ENCODE data around the gene CCDC85B. TPM values are rescaled to one million over a fixed set of nuclear protein-coding genes. Genes with fewer than 3 reads are reported as not detected.
A peak's percentile ranks its signal among the peaks of the same experiment; 100 is the strongest.

Gene CCDC85B
- total RNA-seq, 4 donors from 2014 or later = 44.9 to 61.0 (median 53.1) TPM

DNA sequence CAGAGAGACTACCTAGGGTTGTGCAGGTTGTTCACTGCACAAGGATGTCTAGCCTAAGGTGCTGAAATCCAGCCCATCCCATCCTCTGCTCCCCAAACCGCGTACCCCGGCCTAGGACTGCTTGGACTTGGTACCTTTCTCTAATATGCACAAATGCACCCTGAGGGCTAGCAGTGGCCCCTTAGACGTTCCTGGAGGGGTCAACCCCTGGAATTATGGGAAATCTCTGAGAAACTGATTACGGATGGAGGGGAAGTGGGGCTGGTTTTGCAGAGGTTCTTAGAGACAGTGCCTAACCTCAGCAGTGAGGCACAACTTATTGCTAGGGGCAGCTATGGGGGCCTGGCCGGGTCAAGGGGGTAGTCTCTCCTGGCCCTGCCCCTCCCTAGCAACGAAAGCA, 25.9 kb downstream of the CCDC85B start:
- no peak for DNase-seq (ENCODE audit: low spot score in 2 of 2)
- no peak for TF ChIP-seq POLR2A (IDR thresholded peaks at IDR 0.05)
- TF ChIP-seq, protein P1, sequence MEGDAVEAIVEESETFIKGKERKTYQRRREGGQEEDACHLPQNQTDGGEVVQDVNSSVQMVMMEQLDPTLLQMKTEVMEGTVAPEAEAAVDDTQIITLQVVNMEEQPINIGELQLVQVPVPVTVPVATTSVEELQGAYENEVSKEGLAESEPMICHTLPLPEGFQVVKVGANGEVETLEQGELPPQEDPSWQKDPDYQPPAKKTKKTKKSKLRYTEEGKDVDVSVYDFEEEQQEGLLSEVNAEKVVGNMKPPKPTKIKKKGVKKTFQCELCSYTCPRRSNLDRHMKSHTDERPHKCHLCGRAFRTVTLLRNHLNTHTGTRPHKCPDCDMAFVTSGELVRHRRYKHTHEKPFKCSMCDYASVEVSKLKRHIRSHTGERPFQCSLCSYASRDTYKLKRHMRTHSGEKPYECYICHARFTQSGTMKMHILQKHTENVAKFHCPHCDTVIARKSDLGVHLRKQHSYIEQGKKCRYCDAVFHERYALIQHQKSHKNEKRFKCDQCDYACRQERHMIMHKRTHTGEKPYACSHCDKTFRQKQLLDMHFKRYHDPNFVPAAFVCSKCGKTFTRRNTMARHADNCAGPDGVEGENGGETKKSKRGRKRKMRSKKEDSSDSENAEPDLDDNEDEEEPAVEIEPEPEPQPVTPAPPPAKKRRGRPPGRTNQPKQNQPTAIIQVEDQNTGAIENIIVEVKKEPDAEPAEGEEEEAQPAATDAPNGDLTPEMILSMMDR (IDR thresholded peaks at IDR 0.05) = no peak

DNA sequence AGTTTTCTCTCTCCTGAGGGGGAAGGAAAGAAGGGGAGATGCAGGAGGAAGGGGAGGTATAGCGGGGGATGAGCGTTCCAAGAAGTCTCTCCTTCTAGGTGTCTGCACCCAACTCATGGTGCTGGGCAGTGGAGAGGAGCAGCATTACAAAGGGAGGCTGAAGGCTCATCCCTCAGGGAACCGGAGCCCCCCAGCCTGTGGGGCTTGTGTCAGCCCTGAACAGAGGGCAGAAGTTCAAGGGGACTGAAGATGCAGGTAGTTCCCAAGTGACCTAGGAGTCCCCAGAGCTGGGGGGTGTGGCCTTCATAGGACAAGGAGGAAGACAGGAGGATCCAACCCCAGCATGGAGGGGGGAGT, 26.6 kb downstream of the CCDC85B start:
- WGBS, 2 donors = 83 to 85% methylated on average over 3 of the region's 3 CpGs
- H3K4me3 ChIP-seq (ENCODE audit: low read depth, poor library complexity, severe bottlenecking) = no peak overlapping the region
- no peak for DNase-seq (ENCODE audit: low spot score in 2 of 2)
- no peak for TF ChIP-seq POLR2A (IDR thresholded peaks at IDR 0.05)
- TF ChIP-seq, protein P1 (IDR thresholded peaks at IDR 0.05) = no peak
- intact Hi-C loops (cut with DNase I; ENCODE audit: low total_unique reads) = no loop called here

More for the DNA sequence above, 25.9 kb downstream of the CCDC85B start:
- WGBS, 2 donors = 50 to 53% methylated on average over 7 of the region's 7 CpGs
- no peak overlapping the region for H3K4me3 ChIP-seq (ENCODE audit: low read depth, poor library complexity, severe bottlenecking)
- intact Hi-C loops (cut with DNase I; ENCODE audit: low total_unique reads) = no loop called here

DNA sequence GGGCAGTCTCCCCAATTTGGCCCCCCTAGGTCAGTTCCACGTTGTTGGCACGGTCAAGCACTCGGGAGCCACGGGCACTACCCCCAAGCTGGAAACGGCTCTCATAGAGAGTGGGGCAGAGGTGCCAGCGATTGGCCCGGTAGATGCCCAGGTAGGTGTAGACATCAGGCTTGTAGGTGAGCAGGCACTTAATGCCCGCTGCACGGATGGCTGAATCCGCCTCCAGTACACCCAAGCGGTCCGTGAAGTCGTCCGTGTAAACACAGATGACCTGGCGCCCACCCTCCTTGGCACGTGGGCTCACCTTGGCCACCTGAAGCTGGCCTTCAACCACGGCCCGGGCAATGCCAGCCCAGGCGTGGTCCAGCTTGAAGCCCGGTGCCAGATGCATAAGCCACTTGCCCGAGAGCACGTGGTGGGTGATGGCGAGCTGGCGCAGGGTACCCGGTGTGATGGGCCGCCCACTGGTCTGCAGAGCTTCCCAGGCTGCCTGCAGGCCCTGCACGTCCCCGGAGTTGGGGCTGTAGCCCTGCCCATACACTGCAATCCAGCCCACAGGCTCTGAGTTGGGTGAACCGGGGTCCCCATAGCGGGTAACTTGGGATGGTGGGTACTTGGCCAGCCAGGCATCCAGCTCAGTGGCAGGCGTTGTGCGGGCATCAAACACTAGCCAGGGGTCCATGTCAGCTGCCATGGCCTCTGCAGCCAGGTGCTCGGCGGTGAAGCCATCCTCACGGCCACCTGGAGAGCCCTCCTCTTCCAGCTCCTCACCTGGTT, 27.1 kb downstream of the CCDC85B start:
- no peak for DNase-seq (ENCODE audit: low spot score in 2 of 2)
- WGBS, 2 donors = 61 to 68% methylated on average over 26 to 34 of the region's 35 CpGs
- intact Hi-C loops (cut with DNase I; ENCODE audit: low total_unique reads) = no loop called here
- TF ChIP-seq, protein P1 (IDR thresholded peaks at IDR 0.05) = no peak
- TF ChIP-seq POLR2A (IDR thresholded peaks at IDR 0.05) = no peak
- peak overlapping the region; percentile 79 for H3K4me3 ChIP-seq (ENCODE audit: low read depth, poor library complexity, severe bottlenecking)

DNA sequence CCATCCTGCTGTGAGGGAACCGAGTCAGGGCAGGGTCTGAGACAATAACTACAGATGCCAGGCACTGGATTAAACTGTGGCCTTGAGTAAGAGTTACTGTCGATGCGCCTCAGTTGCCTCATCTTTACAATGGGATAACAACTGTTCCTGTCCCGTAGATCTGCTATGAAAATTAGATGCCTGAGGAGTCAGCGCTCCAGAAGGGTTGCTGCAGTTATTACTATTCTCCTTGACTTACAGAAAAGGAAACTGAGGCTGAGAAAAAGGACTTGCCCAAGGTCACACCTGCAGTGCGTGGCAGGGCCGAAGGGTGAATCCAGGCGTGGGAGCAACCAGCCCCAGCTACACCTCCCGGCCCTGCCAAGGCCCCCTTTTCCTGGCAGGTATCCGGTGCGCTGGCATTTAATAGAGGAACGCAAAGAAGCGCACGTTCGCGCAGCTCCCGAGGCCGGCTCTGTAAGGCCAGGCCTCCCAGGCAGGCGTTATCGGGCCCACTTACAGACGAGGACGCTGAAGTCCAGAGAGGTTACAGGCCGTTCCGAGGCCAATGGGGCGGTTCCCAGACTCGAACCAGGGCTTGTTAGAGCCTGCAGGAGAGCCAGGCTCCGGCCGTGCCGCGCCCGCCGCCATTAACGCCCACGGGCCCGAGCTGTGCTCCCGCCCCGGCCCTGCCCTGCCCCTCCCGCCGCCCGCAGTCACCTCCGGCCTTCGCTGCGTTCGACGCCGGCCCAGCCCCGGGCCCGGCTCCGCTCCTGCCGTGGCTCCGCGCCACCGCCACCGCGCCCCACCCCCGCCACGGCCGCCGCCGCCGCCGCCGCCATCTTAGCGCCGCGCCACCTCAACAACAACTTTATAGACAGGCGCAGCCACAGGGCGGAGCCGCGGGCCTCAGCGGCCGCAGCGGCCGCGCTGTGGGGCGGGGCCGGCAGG, 28.0 kb downstream of the CCDC85B start, which contains the start of gene C11orf68:
Gene C11orf68, minus strand, starts transcription at position 852 of the 930 bp plus-strand sequence. Its CDS starts 31 bp downstream, at position 821.
- TF ChIP-seq POLR2A (IDR thresholded peaks at IDR 0.05) = no peak
- TF ChIP-seq, protein P1 (IDR thresholded peaks at IDR 0.05) = no peak
- peak within 1 kb of the TSS; percentile 80 for H3K4me3 ChIP-seq (ENCODE audit: low read depth, poor library complexity, severe bottlenecking)
- intact Hi-C loops (cut with DNase I; ENCODE audit: low total_unique reads) = no loop called here
- peak in 1 of 2 donors; percentile 89 for DNase-seq (ENCODE audit: low spot score in 2 of 2)
- WGBS, 2 donors = 4 to 6% methylated on average over 32 to 61 of the region's 77 CpGs

DNA sequence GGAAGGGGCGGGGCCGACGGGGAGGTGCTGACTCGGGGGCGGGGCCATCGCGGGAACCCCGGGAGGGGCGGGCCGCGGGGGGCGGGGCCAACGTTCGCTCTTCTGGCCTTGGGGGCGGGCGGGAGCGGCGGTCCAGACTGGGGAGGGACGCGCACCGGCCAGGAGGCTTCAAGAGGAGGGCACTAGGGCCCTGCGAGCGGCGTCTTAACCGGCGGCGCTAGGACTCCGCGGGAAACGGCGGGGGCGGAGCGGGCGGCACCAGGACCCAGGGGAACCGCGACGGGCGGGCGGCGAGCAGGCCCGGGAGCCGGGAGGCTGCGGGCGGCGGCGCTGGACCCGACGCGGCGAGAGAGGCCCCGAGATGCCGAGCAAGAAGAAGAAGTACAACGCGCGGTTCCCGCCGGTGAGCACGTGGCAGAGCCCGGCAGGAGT, 28.7 kb downstream of the CCDC85B start, which contains the start of gene DRAP1:
Gene DRAP1, plus strand, starts transcription at position 286 of the 432 bp plus-strand sequence. Its CDS starts 76 bp downstream, at position 362.
- no peak for TF ChIP-seq POLR2A (IDR thresholded peaks at IDR 0.05)
- TF ChIP-seq, protein P1 (IDR thresholded peaks at IDR 0.05) = no peak
- peak within 1 kb of the TSS; percentile 80 for H3K4me3 ChIP-seq (ENCODE audit: low read depth, poor library complexity, severe bottlenecking)
- DNase-seq (ENCODE audit: low spot score in 2 of 2) = peak; percentile 97 to 100
- WGBS, 2 donors = 0 to 3% methylated on average over 15 to 37 of the region's 59 CpGs
- intact Hi-C loops (cut with DNase I; ENCODE audit: low total_unique reads) = no loop called here
